HCT116 (cell line): Measurements from ENCODE around the gene KNCN.

Experiments
- CBX3 ChIP-seq: IDR thresholded peaks from 2 replicates; pipeline ENCODE4 v1.6.1; 2012; ENCODE audit warnings: low read depth
- CTCF ChIP-seq, 3 experiments: fragments of 200-600 bp in 1 of 3; sonication (generic) in 1 of 3; IDR thresholded peaks in 2 of 3; conservative IDR thresholded peaks in 1 of 3; 2 replicates each; pipeline ENCODE4 v1.5.1; 2012 to 2017; ENCODE audit warnings: low read depth in 2 of 3, low read length in 2 of 3, antibody characterized with exemption in 1 of 3, borderline replicate concordance in 1 of 3, control low read depth in 1 of 3, mild to moderate bottlenecking in 1 of 3, mixed read lengths in 1 of 3, mixed run types in 1 of 3, moderate library complexity in 1 of 3; ENCODE audit not compliant: insufficient read depth in 1 of 3
- EZH2 ChIP-seq: fragments of 200-600 bp; sonication (generic); IDR thresholded peaks from 2 replicates; pipeline ENCODE4 v1.6.1; 2017; ENCODE audit warnings: antibody characterized with exemption, mixed run types
- JUND ChIP-seq: IDR thresholded peaks from 2 replicates; pipeline ENCODE4 v1.6.1; 2012
- POLR2A ChIP-seq: IDR thresholded peaks from 2 replicates; pipeline ENCODE4 v1.7.0; 2011; ENCODE audit warnings: borderline replicate concordance; ENCODE audit not compliant: insufficient read depth, insufficient read length; ENCODE audit errors: extremely low read depth
- YY1 ChIP-seq: IDR thresholded peaks from 2 replicates; pipeline ENCODE4 v1.6.1; 2011; ENCODE audit warnings: low read length, low read depth, moderate library complexity, mild to moderate bottlenecking; ENCODE audit not compliant: insufficient replicate concordance; ENCODE audit errors: extremely low read depth

DNA sequence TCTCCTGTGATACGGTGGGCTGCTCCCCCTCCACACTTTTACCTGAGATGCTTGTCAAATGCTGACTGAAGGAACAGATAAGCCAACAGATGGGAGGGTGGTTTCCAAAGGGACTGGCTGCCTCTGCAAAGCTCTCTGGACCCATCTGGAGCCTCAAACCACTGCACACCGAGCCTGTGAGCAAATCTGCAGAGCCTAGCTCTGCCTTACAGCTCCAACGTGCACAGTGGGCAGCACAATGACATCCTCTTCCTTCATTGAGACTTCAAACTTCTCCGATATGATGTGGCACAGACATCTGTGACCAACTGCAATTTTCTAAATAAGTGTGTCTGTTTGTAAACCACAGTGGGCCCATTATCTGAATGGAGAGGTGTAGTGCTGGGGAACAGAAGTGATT is 26.2 kb upstream of the KNCN start:
- no peak for TF ChIP-seq EZH2
- TF ChIP-seq JUND = no peak
- no peak for TF ChIP-seq POLR2A
- TF ChIP-seq CTCF (IDR thresholded peaks at IDR 0.05 in 2 of 3, conservative IDR thresholded peaks at IDR 0.05 in 1 of 3; ENCODE audit: borderline replicate concordance in 1 of 3, insufficient read depth in 1 of 3, low read depth in 2 of 3, low read length in 2 of 3) = no peak
- TF ChIP-seq YY1 = no peak
- TF ChIP-seq CBX3 = no peak
